Measurements from ENCODE around the gene LRMDA. TPM values are rescaled to one million over a fixed set of nuclear protein-coding genes. Genes with fewer than 3 reads are reported as not detected.

LRMDA gene
- total and polyA plus RNA-seq, 10 of the 15 experiments (the other 5 are each of a cell fraction or from before 2014, with no cell fraction given), result 0.07 to 0.54 (median 0.29) TPM; not detected in 4

- no peaks in the 10 kb centered on the region for H4K20me1 ChIP-seq (ENCODE audit: control insufficient read depth, insufficient read depth)
- intact Hi-C loops (cut with micrococcal nuclease; ENCODE audit: unreplicated experiment) (no loop called here), in situ Hi-C loops (cut with MboI) (no loop called here)
- no peaks in the 10 kb centered on the region for H3K9me3 ChIP-seq (replicated peaks; ENCODE audit: control insufficient read depth, insufficient read depth, low read length)
- no TSS peak for BruUV-seq (replicated peaks)
- H2AFZ ChIP-seq (ENCODE audit: control insufficient read depth, low read depth, low read length), result no peak overlapping the region
- no peaks in the 10 kb centered on the region; a peak in 1 of 4 replicates for H3K27me3 ChIP-seq (replicated peaks in 1 of 2; ENCODE audit: control insufficient read depth in 2 of 2, insufficient read depth in 2 of 2, low read length in 1 of 2)
- no peak for ATAC-seq
- no peak for FAIRE-seq
- POLR2A ChIA-PET, result no interaction called here
- SMC1A ChIA-PET (ENCODE audit: uncharacterized antibody, unreplicated experiment), result no interaction called here
- H3K4me1 ChIP-seq (ENCODE audit: control insufficient read depth, insufficient read depth, low read length), result no peaks in the 10 kb centered on the region
- H3K36me3 ChIP-seq (ENCODE audit: control insufficient read depth in 2 of 2, insufficient read depth in 2 of 2, low read length in 1 of 2), result no peaks in the 10 kb centered on the region
- H3K4me2 ChIP-seq (ENCODE audit: control insufficient read depth, insufficient read depth), result no peak overlapping the region
- RAD21 ChIA-PET (ENCODE audit: unreplicated experiment), result no interaction called here
- CTCF ChIA-PET, result no interaction called here
- no peak overlapping the region for H3K27ac ChIP-seq (ENCODE audit: control insufficient read depth, insufficient read depth)
- H3K79me2 ChIP-seq (ENCODE audit: control insufficient read depth, insufficient read depth, low read length), result no peaks in the 10 kb centered on the region
- H3K9ac ChIP-seq (ENCODE audit: control insufficient read depth, insufficient read depth, low read length), result no peak overlapping the region
- DNase-seq (ENCODE audit: low read depth, low spot score), result no peak
- no peak overlapping the region for H3K4me3 ChIP-seq
- TF ChIP-seq MTA3 (IDR thresholded peaks at IDR 0.05; ENCODE audit: borderline replicate concordance, low read length), result no peak
- TF ChIP-seq EED (IDR thresholded peaks at IDR 0.05; ENCODE audit: low read depth), result no peak
- no peak for TF ChIP-seq RCOR1 (conservative IDR thresholded peaks at IDR 0.05; ENCODE audit: low read depth, low read length)
- TF ChIP-seq HDAC6 (IDR thresholded peaks at IDR 0.05; ENCODE audit: unreplicated experiment), result no peak
- no peak for TF ChIP-seq CBFB (IDR thresholded peaks at IDR 0.05; ENCODE audit: low read depth)
- TF ChIP-seq DPF2 (IDR thresholded peaks at IDR 0.05), result no peak
- no peak for TF ChIP-seq SMAD1 (IDR thresholded peaks at IDR 0.05; ENCODE audit: low read depth, partially characterized antibody)
- no peak for TF ChIP-seq MLLT1 (IDR thresholded peaks at IDR 0.05)
- TF ChIP-seq GABPA (IDR thresholded peaks at IDR 0.05; ENCODE audit: low read depth), result no peak
- no peak for TF ChIP-seq SUPT20H (IDR thresholded peaks at IDR 0.05; ENCODE audit: borderline replicate concordance, control insufficient read depth, low read depth, low read length)
- no peak for TF ChIP-seq IRF5 (IDR thresholded peaks at IDR 0.05; ENCODE audit: borderline replicate concordance)
- TF ChIP-seq SP1 (IDR thresholded peaks at IDR 0.05; ENCODE audit: low read depth, low read length), result no peak
- no peak for TF ChIP-seq ZBTB11 (CRISPR knock-in tag; IDR thresholded peaks at IDR 0.05)
- TF ChIP-seq ATF3 (IDR thresholded peaks at IDR 0.05; ENCODE audit: borderline replicate concordance, extremely low read depth, low read depth, low read length), result no peak
- TF ChIP-seq NFXL1 (IDR thresholded peaks at IDR 0.05; ENCODE audit: borderline replicate concordance), result no peak
- TF ChIP-seq E4F1 (IDR thresholded peaks at IDR 0.05; ENCODE audit: borderline replicate concordance, partially characterized antibody), result no peak
- no peak for TF ChIP-seq ZBED1 (IDR thresholded peaks at IDR 0.05; ENCODE audit: borderline replicate concordance)
- TF ChIP-seq LARP7 (IDR thresholded peaks at IDR 0.05), result no peak
Measured at GRCh38 chr10:75974080-75974479, 542.7 kb downstream of the LRMDA start.

Data from GM12878 (cell line).